Osteocyte (in vitro differentiated cells): ENCODE data around the gene EHD3. TPM values are rescaled to one million over a fixed set of nuclear protein-coding genes. Genes with fewer than 3 reads are reported as not detected.
"Not testable (repeated sequence)": the region's sequence is repeated elsewhere in the genome, so short reads cannot be mapped to it uniquely, and the experiment has no call there.

Experiments
- DNase-seq: peaks from one replicate; pipeline ENCODE4 v3.0.0; 2021; ENCODE audit warnings: mixed read lengths; ENCODE audit not compliant: unreplicated experiment; ENCODE audit errors: extremely low spot score
- H3K27ac Mint-ChIP-seq: one replicate; pipeline ENCODE4 v1.8.0; 2021; ENCODE audit warnings: mild to moderate bottlenecking, mixed read lengths; ENCODE audit not compliant: unreplicated experiment
- H3K27me3 Mint-ChIP-seq: one replicate; pipeline ENCODE4 v1.8.0; 2021; ENCODE audit warnings: mixed read lengths; ENCODE audit not compliant: unreplicated experiment
- H3K36me3 Mint-ChIP-seq: one replicate; pipeline ENCODE4 v1.8.0; 2021; ENCODE audit warnings: mixed read lengths; ENCODE audit not compliant: unreplicated experiment
- H3K4me1 Mint-ChIP-seq: one replicate; pipeline ENCODE4 v1.8.0; 2021; ENCODE audit warnings: mixed read lengths; ENCODE audit not compliant: unreplicated experiment
- H3K4me3 Mint-ChIP-seq: one replicate; pipeline ENCODE4 v1.8.0; 2021; ENCODE audit warnings: mild to moderate bottlenecking, moderate library complexity, mixed read lengths; ENCODE audit not compliant: unreplicated experiment
- H3K9me3 Mint-ChIP-seq: one replicate; pipeline ENCODE4 v1.8.0; 2021; ENCODE audit warnings: mixed read lengths; ENCODE audit not compliant: unreplicated experiment
- total RNA-seq: library from RNA; stranded (reverse); gene quantifications from 2 replicates; pipeline ENCODE4 v1.2.1, GENCODE V29; 2021
- TF ChIP-seq, protein P1 (sequence below): fragments of 200-600 bp; sonication (generic); IDR thresholded peaks from 2 replicates; pipeline ENCODE4 v1.5.0; 2021; ENCODE audit warnings: antibody characterized with exemption, mild to moderate bottlenecking, moderate library complexity

The EHD3 gene
- total RNA-seq, 1 donor from 2014 or later = 25.9 TPM

DNA sequence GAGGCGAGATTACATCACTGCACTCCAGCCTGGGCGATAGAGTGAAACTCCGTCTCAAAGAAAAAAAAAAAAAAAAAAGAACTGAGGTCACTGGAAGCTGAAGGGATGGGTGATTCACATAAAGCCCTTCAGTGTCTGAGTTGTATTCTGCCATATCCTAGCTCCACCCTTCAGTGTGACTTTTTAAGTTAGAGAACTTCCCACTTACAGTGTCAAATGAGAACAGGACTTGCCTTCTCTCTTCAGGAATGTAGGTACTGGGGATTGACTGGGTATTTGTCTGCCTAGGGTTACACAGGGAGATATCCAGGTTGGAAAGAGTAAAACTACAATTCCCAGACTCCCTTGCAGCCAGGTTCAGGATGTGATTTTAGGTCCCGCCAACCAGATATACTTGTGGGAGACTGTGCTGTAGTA lies 37.9 kb downstream of the EHD3 start:
- Mint-ChIP-seq H3K27ac (no peak overlapping the region), H3K4me3 (no peak overlapping the region), H3K9me3 (no peaks in the 10 kb centered on the region), H3K4me1 (peaks cover 30% of the 10 kb centered on the region), H3K36me3 (peaks cover 9% of the 10 kb centered on the region), H3K27me3 (no peaks in the 10 kb centered on the region)
- DNase-seq = no peak
- TF ChIP-seq, protein P1, sequence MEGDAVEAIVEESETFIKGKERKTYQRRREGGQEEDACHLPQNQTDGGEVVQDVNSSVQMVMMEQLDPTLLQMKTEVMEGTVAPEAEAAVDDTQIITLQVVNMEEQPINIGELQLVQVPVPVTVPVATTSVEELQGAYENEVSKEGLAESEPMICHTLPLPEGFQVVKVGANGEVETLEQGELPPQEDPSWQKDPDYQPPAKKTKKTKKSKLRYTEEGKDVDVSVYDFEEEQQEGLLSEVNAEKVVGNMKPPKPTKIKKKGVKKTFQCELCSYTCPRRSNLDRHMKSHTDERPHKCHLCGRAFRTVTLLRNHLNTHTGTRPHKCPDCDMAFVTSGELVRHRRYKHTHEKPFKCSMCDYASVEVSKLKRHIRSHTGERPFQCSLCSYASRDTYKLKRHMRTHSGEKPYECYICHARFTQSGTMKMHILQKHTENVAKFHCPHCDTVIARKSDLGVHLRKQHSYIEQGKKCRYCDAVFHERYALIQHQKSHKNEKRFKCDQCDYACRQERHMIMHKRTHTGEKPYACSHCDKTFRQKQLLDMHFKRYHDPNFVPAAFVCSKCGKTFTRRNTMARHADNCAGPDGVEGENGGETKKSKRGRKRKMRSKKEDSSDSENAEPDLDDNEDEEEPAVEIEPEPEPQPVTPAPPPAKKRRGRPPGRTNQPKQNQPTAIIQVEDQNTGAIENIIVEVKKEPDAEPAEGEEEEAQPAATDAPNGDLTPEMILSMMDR = no peak

DNA sequence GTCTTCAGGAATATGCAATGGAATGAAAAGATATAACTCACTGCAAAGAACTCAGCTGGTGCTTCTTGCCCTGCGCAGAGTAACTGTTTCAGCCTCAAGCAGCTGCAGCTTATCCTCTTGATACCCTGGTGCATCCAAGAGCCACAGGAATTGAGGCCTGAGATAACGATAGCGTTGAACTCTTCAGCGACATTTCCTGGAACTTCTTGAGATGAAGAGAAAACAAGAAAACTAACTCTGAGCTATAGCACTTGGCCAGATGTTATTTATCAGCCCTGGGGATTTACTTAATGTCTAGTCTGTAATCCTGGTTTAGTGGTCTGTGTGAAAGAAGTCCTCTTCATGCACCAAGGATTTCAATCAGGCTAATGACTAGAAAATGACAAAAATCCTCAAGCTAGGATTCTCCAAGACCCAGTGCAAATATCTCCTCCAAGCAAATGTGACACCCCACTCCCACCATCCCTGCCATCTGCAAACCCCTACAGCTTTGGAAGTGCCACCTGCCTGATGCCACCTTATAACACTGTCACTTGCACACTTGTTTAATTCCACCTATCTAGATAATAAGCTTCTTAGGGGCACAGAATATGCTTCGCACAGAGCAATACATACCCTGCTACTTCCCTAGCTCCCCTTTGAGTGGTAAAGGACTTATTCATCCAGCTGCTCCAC lies 40.6 kb downstream of the EHD3 start:
- H3K27ac Mint-ChIP-seq = no peak overlapping the region
- peaks cover 30% of the 10 kb centered on the region for H3K4me1 Mint-ChIP-seq
- TF ChIP-seq, protein P1 = no peak
- no peaks in the 10 kb centered on the region for H3K27me3 Mint-ChIP-seq
- no peaks in the 10 kb centered on the region for H3K9me3 Mint-ChIP-seq
- H3K36me3 Mint-ChIP-seq = no peaks in the 10 kb centered on the region
- no peak overlapping the region for H3K4me3 Mint-ChIP-seq
- DNase-seq = no peak

DNA sequence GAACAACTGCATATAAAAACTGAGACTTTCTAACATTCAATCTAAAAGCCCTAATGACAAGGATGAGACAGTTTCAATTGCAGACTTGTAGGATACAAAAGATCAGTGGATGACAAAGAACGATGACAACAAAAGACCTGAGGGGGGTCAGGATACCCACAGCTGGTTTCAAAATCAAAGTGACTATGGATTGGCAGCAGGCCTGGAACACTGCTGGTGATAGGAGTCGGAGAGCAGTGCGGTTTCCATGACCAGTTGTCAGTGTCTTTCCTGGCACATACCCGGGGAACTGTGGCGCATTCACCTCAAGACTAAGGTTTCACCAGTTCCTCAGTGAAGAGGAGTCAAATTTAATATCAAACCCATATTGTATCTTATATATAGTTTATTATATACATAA lies 42.0 kb downstream of the EHD3 start:
- no peak overlapping the region for H3K27ac Mint-ChIP-seq

DNA sequence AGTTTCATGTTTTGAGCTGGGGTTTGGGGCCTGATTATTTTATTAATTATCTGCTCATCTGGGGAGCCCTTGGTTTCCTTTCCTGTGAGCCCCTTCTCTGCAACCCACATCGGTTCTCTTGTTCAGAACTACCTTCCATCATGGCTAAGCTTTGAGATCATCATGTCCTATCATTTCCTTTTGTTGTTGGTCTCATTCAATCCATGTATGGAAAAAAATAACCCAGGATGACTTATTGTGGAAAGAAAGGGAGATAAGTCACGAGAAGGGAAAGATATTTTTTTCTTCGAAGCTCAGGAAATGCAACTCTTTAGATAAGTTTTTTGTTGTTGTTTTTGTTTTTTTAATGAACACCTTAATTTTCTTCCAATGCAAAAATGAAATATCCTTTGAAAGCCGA lies 43.7 kb downstream of the EHD3 start:
- no peak overlapping the region for H3K27ac Mint-ChIP-seq
- H3K4me1 Mint-ChIP-seq = peaks cover 13% of the 10 kb centered on the region
- DNase-seq = no peak
- no peaks in the 10 kb centered on the region for H3K9me3 Mint-ChIP-seq
- no peak overlapping the region for H3K4me3 Mint-ChIP-seq
- H3K36me3 Mint-ChIP-seq = no peaks in the 10 kb centered on the region
- TF ChIP-seq, protein P1 = no peak
- no peaks in the 10 kb centered on the region for H3K27me3 Mint-ChIP-seq

More for the DNA sequence above, 42.0 kb downstream of the EHD3 start:
- Mint-ChIP-seq H3K36me3 (no peaks in the 10 kb centered on the region), H3K27me3 (no peaks in the 10 kb centered on the region), H3K4me3 (no peak overlapping the region), H3K4me1 (peaks cover 18% of the 10 kb centered on the region), H3K9me3 (no peaks in the 10 kb centered on the region)
- TF ChIP-seq, protein P1 = no peak
- no peak for DNase-seq

DNA sequence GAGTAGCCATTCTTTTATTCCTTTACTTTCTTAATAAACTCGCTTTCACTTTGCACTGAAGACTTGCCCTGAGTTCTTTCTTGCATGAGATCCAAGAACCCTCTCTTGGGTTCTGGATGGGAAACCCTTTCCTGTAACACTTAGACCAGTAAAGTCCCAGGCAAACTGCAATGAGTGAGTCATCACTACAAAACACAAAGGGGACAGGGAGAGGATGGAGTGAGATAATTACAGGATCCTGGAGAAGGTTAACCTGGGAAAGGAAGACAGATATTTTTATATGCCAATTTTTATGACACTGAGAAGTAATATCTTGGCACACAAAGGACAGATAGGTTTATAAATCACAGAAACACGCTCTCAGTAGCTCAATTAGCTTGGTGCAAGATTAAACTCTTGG lies 48.7 kb downstream of the EHD3 start:
- no peak for DNase-seq
- Mint-ChIP-seq H3K27me3 (no peaks in the 10 kb centered on the region), H3K4me1 (peaks cover 29% of the 10 kb centered on the region), H3K4me3 (no peak overlapping the region), H3K27ac (no peak overlapping the region), H3K36me3 (no peaks in the 10 kb centered on the region), H3K9me3 (no peaks in the 10 kb centered on the region)
- TF ChIP-seq, protein P1 = no peak

DNA sequence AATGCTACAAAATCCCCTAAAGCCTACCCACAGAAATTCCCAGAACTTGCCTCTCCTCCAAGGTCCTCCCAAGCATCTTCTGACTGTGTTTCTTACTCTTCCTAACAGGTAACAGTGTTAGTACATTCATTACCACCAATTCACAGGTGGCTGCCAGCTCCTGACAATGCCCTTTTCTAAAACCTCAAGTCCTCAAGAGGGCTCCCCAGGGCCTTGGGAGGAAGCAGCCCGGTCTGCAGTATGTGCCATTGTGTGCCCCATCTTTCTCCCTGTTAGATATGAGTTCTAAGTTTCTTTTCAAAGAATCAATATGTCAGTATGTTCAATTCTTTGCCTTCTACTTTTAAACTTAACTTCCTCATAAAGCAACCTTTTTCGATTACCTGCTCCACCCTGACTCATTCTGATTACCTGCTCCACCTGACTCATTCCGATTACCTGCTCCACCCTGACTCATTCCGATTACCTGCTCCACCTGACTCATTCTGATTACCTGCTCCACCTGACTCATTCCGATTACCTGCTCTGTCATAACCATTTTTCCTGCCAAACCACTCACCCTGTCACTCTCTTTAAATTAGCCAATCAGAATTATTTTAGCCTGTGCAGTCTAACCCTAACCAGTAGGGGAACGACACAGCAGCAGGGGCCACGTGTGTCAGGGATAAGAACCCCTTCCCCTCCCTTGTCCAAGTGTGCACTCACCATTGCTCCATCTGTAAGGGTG lies 49.4 kb downstream of the EHD3 start:
- not testable (repeated sequence) for H3K9me3 Mint-ChIP-seq, H3K36me3 Mint-ChIP-seq, H3K27ac Mint-ChIP-seq, H3K27me3 Mint-ChIP-seq, H3K4me3 Mint-ChIP-seq, DNase-seq
- peaks cover 29% of the 10 kb centered on the region for H3K4me1 Mint-ChIP-seq
